ENCODE measurements around the gene RNF157.

- TF ChIP-seq CTCF (IDR thresholded peaks at IDR 0.05) (no peak), POLR2A (IDR thresholded peaks at IDR 0.05) (no peak)
Measured at GRCh38 chr17:76166906-76167305, 73.4 kb downstream of the RNF157 start.

Data from thyroid gland (tissue), 4 donors.